Left ventricle myocardium inferior (tissue), 1 donor: ENCODE results near the gene CR1L. TPM values are rescaled to one million over a fixed set of nuclear protein-coding genes. Genes with fewer than 3 reads are reported as not detected.
"Not testable (repeated sequence)": the region's sequence is repeated elsewhere in the genome, so short reads cannot be mapped to it uniquely, and the experiment has no call there.

ENCODE experiments used
- DNase-seq: peaks from one replicate; pipeline ENCODE4 v3.0.0-alpha.2; 2020
- H3K27ac ChIP-seq: fragments of 200-600 bp; replicated peaks from 2 replicates; pipeline ENCODE4 v1.8.0; 2021
- H3K27me3 ChIP-seq: fragments of 200-600 bp; 2 replicates; pipeline ENCODE4 v1.8.0; 2021; ENCODE audit warnings: low read depth
- H3K36me3 ChIP-seq: fragments of 200-600 bp; 2 replicates; pipeline ENCODE4 v1.8.0; 2021
- H3K4me1 ChIP-seq: fragments of 200-600 bp; 2 replicates; pipeline ENCODE4 v1.8.0; 2021
- H3K4me3 ChIP-seq: fragments of 200-600 bp; 2 replicates; pipeline ENCODE4 v1.8.0; 2021; ENCODE audit warnings: mild to moderate bottlenecking, moderate library complexity
- H3K9me3 ChIP-seq: fragments of 200-600 bp; replicated peaks from 2 replicates; pipeline ENCODE4 v1.8.0; 2021
- CTCF ChIP-seq: fragments of 200-600 bp; IDR thresholded peaks from 2 replicates; pipeline ENCODE4 v1.8.0; 2021; ENCODE audit warnings: antibody characterized with exemption, mild to moderate bottlenecking, borderline replicate concordance
- intact Hi-C: fragments of 100-400 bp; cut with micrococcal nuclease; formaldehyde crosslinking; loops from one replicate; pipeline ENCODE4 v1.11.0; 2022
- total RNA-seq: library from RNA; stranded (reverse); fragmentation: NEBNext Ultra II Directional; extraction: Animal tissue kit (Norgen Biotek cat#: 25700); gene quantifications from one replicate; pipeline ENCODE4 v1.2.1, GENCODE V29; 2021
- donor health status: DM: no; HTN: yes; CAD: no; lungs with severe emphysema.

CR1L gene
- total RNA-seq, 1 donor from 2014 or later = not detected

- intact Hi-C loops = no loop called here
- DNase-seq = no peak
- Histone ChIP-seq H3K4me1 (no peaks in the 10 kb centered on the region), H3K27me3 (peaks cover 19% of the 10 kb centered on the region), H3K36me3 (no peaks in the 10 kb centered on the region), H3K27ac (no peak overlapping the region), H3K4me3 (no peak overlapping the region), H3K9me3 (peaks cover 3% of the 10 kb centered on the region)
- TF ChIP-seq CTCF = no peak
Measured at GRCh38 chr1:207658904-207659485, 14.1 kb downstream of the CR1L start.

GRCh38 chr1:207659545-207660153 lies 14.7 kb downstream of the CR1L start:
- Histone ChIP-seq H3K27ac (no peak overlapping the region), H3K9me3 (peaks cover 6% of the 10 kb centered on the region), H3K4me3 (no peak overlapping the region), H3K4me1 (no peaks in the 10 kb centered on the region), H3K36me3 (no peaks in the 10 kb centered on the region), H3K27me3 (peaks cover 19% of the 10 kb centered on the region)
- DNase-seq = no peak
- intact Hi-C loops = no loop called here
- TF ChIP-seq CTCF = no peak

- H3K27ac ChIP-seq, H3K4me3 ChIP-seq, H3K9me3 ChIP-seq, intact Hi-C loops, H3K4me1 ChIP-seq, DNase-seq, H3K36me3 ChIP-seq: not testable (repeated sequence)
- H3K27me3 ChIP-seq = peaks cover 34% of the 10 kb centered on the region
Measured at GRCh38 chr1:207661420-207661819, 16.5 kb downstream of the CR1L start.

- Histone ChIP-seq H3K27me3 (peaks cover 69% of the 10 kb centered on the region), H3K36me3 (no peaks in the 10 kb centered on the region), H3K4me3 (no peak overlapping the region), H3K9me3 (peaks cover 11% of the 10 kb centered on the region), H3K27ac (no peak overlapping the region), H3K4me1 (peaks cover 7% of the 10 kb centered on the region)
- DNase-seq = no peak
- intact Hi-C loops = no loop called here
- TF ChIP-seq CTCF = no peak
Measured at GRCh38 chr1:207666342-207666741, 21.4 kb downstream of the CR1L start.

- DNase-seq = no peak
- Histone ChIP-seq H3K4me3 (peak overlapping the region; percentile 43), H3K9me3 (peaks cover 5% of the 10 kb centered on the region), H3K36me3 (no peaks in the 10 kb centered on the region), H3K4me1 (peaks cover 7% of the 10 kb centered on the region), H3K27me3 (peaks cover 85% of the 10 kb centered on the region), H3K27ac (no peak overlapping the region)
- intact Hi-C loops = no loop called here
- TF ChIP-seq CTCF = no peak
Measured at GRCh38 chr1:207669528-207670009, 24.6 kb downstream of the CR1L start.

GRCh38 chr1:207670192-207670591 lies 25.3 kb downstream of the CR1L start:
- peaks cover 83% of the 10 kb centered on the region for H3K27me3 ChIP-seq
- intact Hi-C loops = no loop called here
- H3K4me3 ChIP-seq = no peak overlapping the region
- peaks cover 7% of the 10 kb centered on the region for H3K4me1 ChIP-seq
- H3K27ac ChIP-seq = no peak overlapping the region
- no peaks in the 10 kb centered on the region for H3K36me3 ChIP-seq
- no peak for DNase-seq
- no peak for TF ChIP-seq CTCF
- H3K9me3 ChIP-seq = peaks cover 5% of the 10 kb centered on the region
